Measurements from ENCODE around the gene VPS13A.
A peak's percentile ranks its signal among the peaks of the same experiment; 100 is the strongest.
"Not testable (repeated sequence)": the region's sequence is repeated elsewhere in the genome, so short reads cannot be mapped to it uniquely, and the experiment has no call there.

The VPS13A gene

GRCh38 chr9:77392328-77392727 is 215.0 kb downstream of the VPS13A start:
- ChIA-PET CTCF (interaction anchor here (0.9 kb wide), 1 partner anchor 15 kb away, joined by 3 read pairs; no protein-coding TSS in a partner anchor), POLR2A (no interaction called here)
- no peak overlapping the region for H3K4me3 ChIP-seq (ENCODE audit: low read depth, low read length)
- H3K9me3 ChIP-seq (ENCODE audit: control insufficient read depth, insufficient read depth, low read depth, low read length), result no peaks in the 10 kb centered on the region
- H3K36me3 ChIP-seq (ENCODE audit: control insufficient read depth in 2 of 2, insufficient read depth in 1 of 2, low read length in 2 of 2), result peaks cover 0 to 4% of the 10 kb centered on the region in 2 experiments; a peak in 1 of 3 replicates
- H3K4me1 ChIP-seq (ENCODE audit: control insufficient read depth, insufficient read depth, low read length), result no peaks in the 10 kb centered on the region
- TF ChIP-seq ZNF629 (tag by site-specific recombination; IDR thresholded peaks at IDR 0.05) (peak; percentile 90), ZNF335 (tag by site-specific recombination; conservative IDR thresholded peaks at IDR 0.05) (no peak), ZNF639 (tag by site-specific recombination; IDR thresholded peaks at IDR 0.05) (0 out of 2 replicates have a peak, but pooled peaks have one; percentile 29), FEZF1 (tag by site-specific recombination; IDR thresholded peaks at IDR 0.05) (peak; percentile 57), ZNF843 (tag by site-specific recombination; IDR thresholded peaks at IDR 0.05) (peak; percentile 83), TSHZ1 (tag by site-specific recombination; IDR thresholded peaks at IDR 0.05; ENCODE audit: borderline replicate concordance) (0 out of 2 replicates have a peak, but pooled peaks have one; percentile 35), ZSCAN23 (tag by site-specific recombination; IDR thresholded peaks at IDR 0.05) (no peak), BCL11A (tag by site-specific recombination; IDR thresholded peaks at IDR 0.05; ENCODE audit: low read depth) (peak; percentile 44; the same call in 1 of the 2 replicates), ZNF423 (tag by site-specific recombination; IDR thresholded peaks at IDR 0.05) (no peak), OVOL3 (tag by site-specific recombination; IDR thresholded peaks at IDR 0.05) (0 out of 2 replicates have a peak, but pooled peaks have one; percentile 52), IKZF3 (tag by site-specific recombination; IDR thresholded peaks at IDR 0.05) (no peak), ZNF600 (tag by site-specific recombination; IDR thresholded peaks at IDR 0.05) (peak; percentile 59; the same call in 1 of the 2 replicates)
- TF ChIP-seq, protein P1, sequence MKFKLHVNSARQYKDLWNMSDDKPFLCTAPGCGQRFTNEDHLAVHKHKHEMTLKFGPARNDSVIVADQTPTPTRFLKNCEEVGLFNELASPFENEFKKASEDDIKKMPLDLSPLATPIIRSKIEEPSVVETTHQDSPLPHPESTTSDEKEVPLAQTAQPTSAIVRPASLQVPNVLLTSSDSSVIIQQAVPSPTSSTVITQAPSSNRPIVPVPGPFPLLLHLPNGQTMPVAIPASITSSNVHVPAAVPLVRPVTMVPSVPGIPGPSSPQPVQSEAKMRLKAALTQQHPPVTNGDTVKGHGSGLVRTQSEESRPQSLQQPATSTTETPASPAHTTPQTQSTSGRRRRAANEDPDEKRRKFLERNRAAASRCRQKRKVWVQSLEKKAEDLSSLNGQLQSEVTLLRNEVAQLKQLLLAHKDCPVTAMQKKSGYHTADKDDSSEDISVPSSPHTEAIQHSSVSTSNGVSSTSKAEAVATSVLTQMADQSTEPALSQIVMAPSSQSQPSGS (tag by site-specific recombination; IDR thresholded peaks at IDR 0.05; ENCODE audit: low read depth), result peak; percentile 90
- TF ChIP-seq, protein P2, sequence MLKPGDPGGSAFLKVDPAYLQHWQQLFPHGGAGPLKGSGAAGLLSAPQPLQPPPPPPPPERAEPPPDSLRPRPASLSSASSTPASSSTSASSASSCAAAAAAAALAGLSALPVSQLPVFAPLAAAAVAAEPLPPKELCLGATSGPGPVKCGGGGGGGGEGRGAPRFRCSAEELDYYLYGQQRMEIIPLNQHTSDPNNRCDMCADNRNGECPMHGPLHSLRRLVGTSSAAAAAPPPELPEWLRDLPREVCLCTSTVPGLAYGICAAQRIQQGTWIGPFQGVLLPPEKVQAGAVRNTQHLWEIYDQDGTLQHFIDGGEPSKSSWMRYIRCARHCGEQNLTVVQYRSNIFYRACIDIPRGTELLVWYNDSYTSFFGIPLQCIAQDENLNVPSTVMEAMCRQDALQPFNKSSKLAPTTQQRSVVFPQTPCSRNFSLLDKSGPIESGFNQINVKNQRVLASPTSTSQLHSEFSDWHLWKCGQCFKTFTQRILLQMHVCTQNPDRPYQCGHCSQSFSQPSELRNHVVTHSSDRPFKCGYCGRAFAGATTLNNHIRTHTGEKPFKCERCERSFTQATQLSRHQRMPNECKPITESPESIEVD (tag by site-specific recombination; IDR thresholded peaks at IDR 0.05), result peak; percentile 89
- no peak overlapping the region for H3K27ac ChIP-seq (ENCODE audit: extremely low read depth, low read depth, low read length)

- H3K4me1 ChIP-seq (ENCODE audit: control insufficient read depth, insufficient read depth, low read length); H3K9me3 ChIP-seq (ENCODE audit: control insufficient read depth, insufficient read depth, low read depth, low read length); H3K36me3 ChIP-seq (ENCODE audit: control insufficient read depth in 2 of 2, insufficient read depth in 1 of 2, low read length in 2 of 2); H3K27ac ChIP-seq (ENCODE audit: extremely low read depth, low read depth, low read length); POLR2A ChIA-PET; H3K4me3 ChIP-seq (ENCODE audit: low read depth, low read length); CTCF ChIA-PET: not testable (repeated sequence)
Observed at GRCh38 chr9:77398581-77398980, 221.2 kb downstream of the VPS13A start.

Data from HEK293 (cell line).